ENCODE measurements around the gene EVC.
"Not testable (repeated sequence)": the region's sequence is repeated elsewhere in the genome, so short reads cannot be mapped to it uniquely, and the experiment has no call there.

The EVC gene

GRCh38 chr4:5821665-5822358 is 110.8 kb downstream of the EVC start:
- DNase-seq: no peak

GRCh38 chr4:5822619-5823018 is 111.6 kb downstream of the EVC start:
- no peak for DNase-seq

- no peak for DNase-seq
These were observed 112.7 kb downstream of the EVC start for GRCh38 chr4:5823542-5824211.

GRCh38 chr4:5824227-5824626 is 113.2 kb downstream of the EVC start:
- DNase-seq: no peak

GRCh38 chr4:5824635-5825034 is 113.6 kb downstream of the EVC start:
- peak; percentile 28 for DNase-seq

GRCh38 chr4:5825321-5826041 is 114.5 kb downstream of the EVC start:
- no peak for DNase-seq

- no peak for DNase-seq
These were observed 115.6 kb downstream of the EVC start for GRCh38 chr4:5826437-5827107.

- peak; percentile 18 for DNase-seq
These were observed 116.4 kb downstream of the EVC start for GRCh38 chr4:5827108-5828004.

- no peak for DNase-seq
These were observed 117.0 kb downstream of the EVC start for GRCh38 chr4:5828005-5828391.

GRCh38 chr4:5836943-5837342 is 125.9 kb downstream of the EVC start:
- DNase-seq: no peak

- not testable (repeated sequence) for DNase-seq
These were observed 126.5 kb downstream of the EVC start for GRCh38 chr4:5837483-5837882.

GRCh38 chr4:5839332-5839731 is 128.3 kb downstream of the EVC start:
- DNase-seq: no peak

GRCh38 chr4:5839751-5840674 is 129.0 kb downstream of the EVC start:
- no peak for DNase-seq

GRCh38 chr4:5842456-5842855 is 131.5 kb downstream of the EVC start:
- DNase-seq: no peak

- DNase-seq: no peak
These were observed 132.9 kb downstream of the EVC start for GRCh38 chr4:5843573-5844530.

- no peak for DNase-seq
These were observed 134.3 kb downstream of the EVC start for GRCh38 chr4:5845035-5845905.

- DNase-seq: no peak
These were observed 140.8 kb downstream of the EVC start for GRCh38 chr4:5851637-5852301.

GRCh38 chr4:5852523-5853202 is 141.7 kb downstream of the EVC start:
- DNase-seq: no peak

Data from HCEC 1CT (cell line).